ENCODE data around the gene RPGRIP1.
"Not testable (repeated sequence)": the region's sequence is repeated elsewhere in the genome, so short reads cannot be mapped to it uniquely, and the experiment has no call there.

Gene RPGRIP1

DNA sequence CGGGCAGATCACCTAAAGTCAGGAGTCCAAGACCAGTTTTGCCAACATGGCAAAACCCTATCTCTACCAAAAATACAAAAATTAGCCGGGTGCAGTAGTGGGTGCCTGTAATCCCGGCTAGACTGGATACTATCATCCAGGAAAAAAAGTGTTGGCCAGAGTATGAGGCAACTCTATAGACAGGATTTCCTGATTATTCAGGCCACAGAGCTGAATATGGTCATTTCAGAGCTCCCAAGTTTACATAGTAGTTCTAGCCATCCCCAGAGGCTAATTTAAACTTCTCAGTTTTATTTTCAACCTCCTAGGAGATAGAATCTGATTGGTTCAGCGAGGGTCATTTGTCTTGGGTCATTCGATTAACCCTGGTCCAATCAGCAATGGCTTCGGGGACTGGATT lies 7.3 kb downstream of the RPGRIP1 start:
- Histone ChIP-seq H3K9me2 (replicated peaks; ENCODE audit: low read depth, low read length) (no peaks in the 10 kb centered on the region), H3K9ac (ENCODE audit: low read depth, low read length, poor library complexity, severe bottlenecking) (no peak overlapping the region), H3K27me3 (ENCODE audit: insufficient read depth, low read length, poor library complexity, severe bottlenecking) (no peaks in the 10 kb centered on the region), H3K9me3 (ENCODE audit: insufficient read depth, low read depth, low read length) (no peaks in the 10 kb centered on the region), H2AFZ (ENCODE audit: low read length) (no peak overlapping the region), H3K79me2 (ENCODE audit: insufficient read depth, low read length) (no peaks in the 10 kb centered on the region), H3K36me3 (ENCODE audit: insufficient read depth, low read length) (no peaks in the 10 kb centered on the region), H4K20me1 (ENCODE audit: insufficient read depth, low read length, poor library complexity, severe bottlenecking) (no peaks in the 10 kb centered on the region), H3F3A (ENCODE audit: low read depth) (no peaks in the 10 kb centered on the region), H3K4me3 (ENCODE audit: low read length, poor library complexity, severe bottlenecking) (no peak overlapping the region), H3K4me1 (ENCODE audit: insufficient read depth, low read length, poor library complexity, severe bottlenecking) (no peaks in the 10 kb centered on the region), H3K4me2 (ENCODE audit: low read depth, low read length, poor library complexity, severe bottlenecking) (no peak overlapping the region)
- no peak for TF ChIP-seq EZH2phosphoT487 (IDR thresholded peaks at IDR 0.05; ENCODE audit: borderline replicate concordance)
- TF ChIP-seq, protein P1, sequence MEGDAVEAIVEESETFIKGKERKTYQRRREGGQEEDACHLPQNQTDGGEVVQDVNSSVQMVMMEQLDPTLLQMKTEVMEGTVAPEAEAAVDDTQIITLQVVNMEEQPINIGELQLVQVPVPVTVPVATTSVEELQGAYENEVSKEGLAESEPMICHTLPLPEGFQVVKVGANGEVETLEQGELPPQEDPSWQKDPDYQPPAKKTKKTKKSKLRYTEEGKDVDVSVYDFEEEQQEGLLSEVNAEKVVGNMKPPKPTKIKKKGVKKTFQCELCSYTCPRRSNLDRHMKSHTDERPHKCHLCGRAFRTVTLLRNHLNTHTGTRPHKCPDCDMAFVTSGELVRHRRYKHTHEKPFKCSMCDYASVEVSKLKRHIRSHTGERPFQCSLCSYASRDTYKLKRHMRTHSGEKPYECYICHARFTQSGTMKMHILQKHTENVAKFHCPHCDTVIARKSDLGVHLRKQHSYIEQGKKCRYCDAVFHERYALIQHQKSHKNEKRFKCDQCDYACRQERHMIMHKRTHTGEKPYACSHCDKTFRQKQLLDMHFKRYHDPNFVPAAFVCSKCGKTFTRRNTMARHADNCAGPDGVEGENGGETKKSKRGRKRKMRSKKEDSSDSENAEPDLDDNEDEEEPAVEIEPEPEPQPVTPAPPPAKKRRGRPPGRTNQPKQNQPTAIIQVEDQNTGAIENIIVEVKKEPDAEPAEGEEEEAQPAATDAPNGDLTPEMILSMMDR (conservative IDR thresholded peaks at IDR 0.05; ENCODE audit: low read length), result no peak

DNA sequence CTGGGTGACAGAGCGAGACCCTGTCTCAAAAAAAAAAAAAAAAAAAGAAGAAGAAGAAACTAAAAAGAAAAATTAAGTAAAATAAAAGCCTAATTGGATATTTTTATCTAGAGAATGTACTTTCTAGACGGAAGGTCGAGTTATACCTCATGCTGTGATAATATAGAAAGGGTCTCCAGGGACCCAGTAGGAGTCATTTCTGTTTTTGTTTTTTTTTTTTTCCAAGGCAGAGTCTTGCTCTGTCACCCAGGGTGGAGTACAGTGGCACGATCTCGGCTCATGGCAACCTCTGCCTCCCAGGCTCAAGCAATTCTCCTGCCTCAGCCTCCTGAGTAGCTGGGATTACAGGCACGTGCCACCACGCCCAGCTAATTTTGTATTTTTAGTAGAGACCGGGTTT lies 14.1 kb downstream of the RPGRIP1 start:
- H3K27me3 ChIP-seq (ENCODE audit: insufficient read depth, low read length, poor library complexity, severe bottlenecking); H4K20me1 ChIP-seq (ENCODE audit: insufficient read depth, low read length, poor library complexity, severe bottlenecking); H3K9ac ChIP-seq (ENCODE audit: low read depth, low read length, poor library complexity, severe bottlenecking); H3K79me2 ChIP-seq (ENCODE audit: insufficient read depth, low read length); H3K9me3 ChIP-seq (ENCODE audit: insufficient read depth, low read depth, low read length); H2AFZ ChIP-seq (ENCODE audit: low read length); H3K9me2 ChIP-seq (replicated peaks; ENCODE audit: low read depth, low read length); H3K36me3 ChIP-seq (ENCODE audit: insufficient read depth, low read length); H3K4me2 ChIP-seq (ENCODE audit: low read depth, low read length, poor library complexity, severe bottlenecking); H3F3A ChIP-seq (ENCODE audit: low read depth); H3K4me1 ChIP-seq (ENCODE audit: insufficient read depth, low read length, poor library complexity, severe bottlenecking); H3K4me3 ChIP-seq (ENCODE audit: low read length, poor library complexity, severe bottlenecking): not testable (repeated sequence)

DNA sequence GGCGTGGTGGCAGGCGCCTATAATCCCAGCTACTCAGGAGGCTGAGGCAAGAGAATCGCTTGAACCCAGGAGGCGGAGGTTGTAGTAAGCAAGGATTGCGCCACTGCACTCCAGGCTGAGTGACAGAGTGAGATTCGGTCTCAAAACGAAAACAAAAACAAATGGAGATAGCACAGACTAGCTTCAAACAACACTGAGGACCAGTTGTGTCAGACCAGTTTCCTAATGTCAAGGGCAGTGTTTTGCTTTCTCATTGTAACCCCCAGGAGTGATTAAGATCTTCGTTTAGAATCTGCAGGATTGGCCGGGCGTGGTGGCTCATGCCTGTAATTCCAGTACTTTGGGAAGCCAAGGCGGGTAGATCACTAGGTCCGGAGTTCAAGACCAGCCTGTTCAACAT lies 18.5 kb downstream of the RPGRIP1 start:
- Histone ChIP-seq H3K4me1 (ENCODE audit: insufficient read depth, low read length, poor library complexity, severe bottlenecking) (no peaks in the 10 kb centered on the region), H2AFZ (ENCODE audit: low read length) (no peak overlapping the region; the same call in 1 of the 2 replicates), H3K36me3 (ENCODE audit: insufficient read depth, low read length) (no peaks in the 10 kb centered on the region), H3K9ac (ENCODE audit: low read depth, low read length, poor library complexity, severe bottlenecking) (no peak overlapping the region), H4K20me1 (ENCODE audit: insufficient read depth, low read length, poor library complexity, severe bottlenecking) (no peaks in the 10 kb centered on the region), H3K79me2 (ENCODE audit: insufficient read depth, low read length) (no peaks in the 10 kb centered on the region), H3K27me3 (ENCODE audit: insufficient read depth, low read length, poor library complexity, severe bottlenecking) (no peaks in the 10 kb centered on the region), H3F3A (ENCODE audit: low read depth) (no peaks in the 10 kb centered on the region), H3K4me3 (ENCODE audit: low read length, poor library complexity, severe bottlenecking) (no peak overlapping the region), H3K9me2 (replicated peaks; ENCODE audit: low read depth, low read length) (no peaks in the 10 kb centered on the region), H3K9me3 (ENCODE audit: insufficient read depth, low read depth, low read length) (no peaks in the 10 kb centered on the region), H3K4me2 (ENCODE audit: low read depth, low read length, poor library complexity, severe bottlenecking) (no peak overlapping the region)
- TF ChIP-seq EZH2phosphoT487 (IDR thresholded peaks at IDR 0.05; ENCODE audit: borderline replicate concordance), result no peak
- TF ChIP-seq, protein P1 (conservative IDR thresholded peaks at IDR 0.05; ENCODE audit: low read length), result no peak

DNA sequence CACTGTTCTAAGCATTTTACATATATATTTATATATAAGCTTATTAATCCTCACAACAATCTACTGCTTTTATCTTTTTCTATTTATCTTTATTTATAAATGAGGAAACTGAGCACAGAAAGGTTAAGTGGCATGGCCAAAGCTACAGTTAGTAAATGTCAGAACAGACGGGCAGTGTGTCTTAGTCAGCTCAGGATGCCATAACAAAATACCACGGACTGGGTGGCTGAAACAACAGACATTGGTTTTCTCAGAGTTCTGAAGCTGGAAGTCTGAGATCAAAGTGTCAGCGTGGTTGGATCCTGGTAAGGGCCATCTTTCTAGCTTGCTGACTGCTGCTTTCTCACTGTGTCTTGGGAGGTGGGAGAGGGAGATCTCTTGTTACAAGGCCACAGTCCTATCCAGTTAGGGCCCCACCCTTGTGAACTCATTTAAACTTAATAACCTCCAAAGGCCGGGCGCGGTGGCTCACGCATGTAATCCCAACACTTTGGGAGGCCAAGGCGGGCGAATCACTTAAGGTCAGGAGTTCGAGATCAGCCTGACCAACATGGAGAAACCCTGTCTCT lies 19.8 kb downstream of the RPGRIP1 start:
- H3K4me3 ChIP-seq (ENCODE audit: low read length, poor library complexity, severe bottlenecking), result no peak overlapping the region
- H3K9ac ChIP-seq (ENCODE audit: low read depth, low read length, poor library complexity, severe bottlenecking), result no peak overlapping the region

More for the DNA sequence above, 19.8 kb downstream of the RPGRIP1 start:
- H4K20me1 ChIP-seq (ENCODE audit: insufficient read depth, low read length, poor library complexity, severe bottlenecking), result no peaks in the 10 kb centered on the region
- H2AFZ ChIP-seq (ENCODE audit: low read length), result no peak overlapping the region
- no peak overlapping the region for H3K4me2 ChIP-seq (ENCODE audit: low read depth, low read length, poor library complexity, severe bottlenecking)
- no peaks in the 10 kb centered on the region for H3F3A ChIP-seq (ENCODE audit: low read depth)
- H3K27me3 ChIP-seq (ENCODE audit: insufficient read depth, low read length, poor library complexity, severe bottlenecking), result no peaks in the 10 kb centered on the region
- H3K36me3 ChIP-seq (ENCODE audit: insufficient read depth, low read length), result no peaks in the 10 kb centered on the region
- no peaks in the 10 kb centered on the region for H3K9me2 ChIP-seq (replicated peaks; ENCODE audit: low read depth, low read length)
- H3K79me2 ChIP-seq (ENCODE audit: insufficient read depth, low read length), result no peaks in the 10 kb centered on the region
- H3K4me1 ChIP-seq (ENCODE audit: insufficient read depth, low read length, poor library complexity, severe bottlenecking), result no peaks in the 10 kb centered on the region
- H3K9me3 ChIP-seq (ENCODE audit: insufficient read depth, low read depth, low read length), result no peaks in the 10 kb centered on the region
- TF ChIP-seq EZH2phosphoT487 (IDR thresholded peaks at IDR 0.05; ENCODE audit: borderline replicate concordance), result no peak
- TF ChIP-seq, protein P1 (conservative IDR thresholded peaks at IDR 0.05; ENCODE audit: low read length), result no peak

Measured in Loucy (cell line).